ENCODE results near the gene MARCHF4. TPM values are rescaled to one million over a fixed set of nuclear protein-coding genes. Genes with fewer than 3 reads are reported as not detected.

MARCHF4 gene
- total RNA-seq (0.13 TPM in 1 of 2 replicates, not detected in the other), polyA plus RNA-seq (0.28 TPM in 1 of 2 replicates, not detected in the other)

GRCh38 chr2:216371721-216372702 is at the start of gene MARCHF4:
TSS of gene MARCHF4 (minus strand) at chr2:216372483. CDS start at chr2:216370260, 2,223 bp downstream.
- Histone ChIP-seq H3K27me3 (peaks cover 68% of the 10 kb centered on the region), H3K4me3 (no peak within 1 kb of the TSS), H3K4me2 (peak within 1 kb of the TSS; percentile 82), H3K36me3 (replicated peaks; ENCODE audit: insufficient read depth, low read depth) (no peaks in the 10 kb centered on the region), H3K27ac (no peak within 1 kb of the TSS), H3K79me2 (no peaks in the 10 kb centered on the region), H3K9me3 (ENCODE audit: low read depth) (no peaks in the 10 kb centered on the region), H4K20me1 (ENCODE audit: insufficient read depth, poor library complexity, severe bottlenecking) (no peaks in the 10 kb centered on the region), H3K4me1 (ENCODE audit: insufficient read depth) (peaks cover 8% of the 10 kb centered on the region), H2AFZ (no peak within 1 kb of the TSS), H3K9me2 (replicated peaks; ENCODE audit: insufficient read depth) (no peaks in the 10 kb centered on the region)
- DNase-seq (ENCODE audit: low spot score): peak; percentile 85
- TF ChIP-seq EZH2phosphoT487 (IDR thresholded peaks at IDR 0.05; ENCODE audit: low read depth, severe bottlenecking, unreplicated experiment): no peak
- TF ChIP-seq EZH2 (IDR thresholded peaks at IDR 0.05; ENCODE audit: borderline replicate concordance): peak; percentile 72
- WGBS (ENCODE audit: low lambda C conversion rate, missing lambda C conversion rate): 2% methylated on average over 44 of the region's 60 CpGs

GRCh38 chr2:216420367-216421101 is 48.3 kb upstream of the MARCHF4 start:
- no peak overlapping the region for H2AFZ ChIP-seq
- H3K9me2 ChIP-seq (replicated peaks; ENCODE audit: insufficient read depth): no peaks in the 10 kb centered on the region
- WGBS (ENCODE audit: low lambda C conversion rate, missing lambda C conversion rate): 85% methylated on average over 9 of the region's 9 CpGs
- no peaks in the 10 kb centered on the region for H3K27me3 ChIP-seq
- H3K79me2 ChIP-seq: no peaks in the 10 kb centered on the region
- H3K36me3 ChIP-seq (replicated peaks; ENCODE audit: insufficient read depth, low read depth): no peaks in the 10 kb centered on the region
- no peak for TF ChIP-seq EZH2 (IDR thresholded peaks at IDR 0.05; ENCODE audit: borderline replicate concordance)
- no peaks in the 10 kb centered on the region for H4K20me1 ChIP-seq (ENCODE audit: insufficient read depth, poor library complexity, severe bottlenecking)
- no peak overlapping the region for H3K4me2 ChIP-seq
- no peak for DNase-seq (ENCODE audit: low spot score)
- no peaks in the 10 kb centered on the region for H3K4me1 ChIP-seq (ENCODE audit: insufficient read depth)
- H3K27ac ChIP-seq: no peak overlapping the region
- no peak overlapping the region for H3K4me3 ChIP-seq
- no peaks in the 10 kb centered on the region for H3K9me3 ChIP-seq (ENCODE audit: low read depth)

GRCh38 chr2:216418981-216419380 is 46.7 kb upstream of the MARCHF4 start:
- no peak for DNase-seq (ENCODE audit: low spot score)
- Histone ChIP-seq H3K27me3 (no peaks in the 10 kb centered on the region), H3K79me2 (peaks cover under 1% of the 10 kb centered on the region), H3K9me2 (replicated peaks; ENCODE audit: insufficient read depth) (no peaks in the 10 kb centered on the region), H3K9me3 (ENCODE audit: low read depth) (no peaks in the 10 kb centered on the region), H4K20me1 (ENCODE audit: insufficient read depth, poor library complexity, severe bottlenecking) (no peaks in the 10 kb centered on the region), H3K27ac (no peak overlapping the region), H3K4me3 (no peak overlapping the region), H3K4me2 (no peak overlapping the region), H3K4me1 (ENCODE audit: insufficient read depth) (no peaks in the 10 kb centered on the region), H3K36me3 (replicated peaks; ENCODE audit: insufficient read depth, low read depth) (no peaks in the 10 kb centered on the region), H2AFZ (no peak overlapping the region)
- 97% methylated on average over 1 of the region's 1 CpG for WGBS (ENCODE audit: low lambda C conversion rate, missing lambda C conversion rate)
- no peak for TF ChIP-seq CTCF (IDR thresholded peaks at IDR 0.05; ENCODE audit: poor library complexity)
- no peak for TF ChIP-seq EZH2 (IDR thresholded peaks at IDR 0.05; ENCODE audit: borderline replicate concordance)
- TF ChIP-seq EZH2phosphoT487 (IDR thresholded peaks at IDR 0.05; ENCODE audit: low read depth, severe bottlenecking, unreplicated experiment): no peak

- WGBS (ENCODE audit: low lambda C conversion rate, missing lambda C conversion rate): 90% methylated on average over 6 of the region's 6 CpGs
- H3K4me3 ChIP-seq: no peak overlapping the region
These were observed 44.5 kb upstream of the MARCHF4 start for GRCh38 chr2:216416571-216417307.

More at GRCh38 chr2:216416571-216417307, 44.5 kb upstream of the MARCHF4 start:
- no peaks in the 10 kb centered on the region for H3K9me2 ChIP-seq (replicated peaks; ENCODE audit: insufficient read depth)
- H3K79me2 ChIP-seq: peaks cover 13% of the 10 kb centered on the region
- H3K27me3 ChIP-seq: no peaks in the 10 kb centered on the region
- DNase-seq (ENCODE audit: low spot score): no peak
- no peaks in the 10 kb centered on the region for H3K36me3 ChIP-seq (replicated peaks; ENCODE audit: insufficient read depth, low read depth)
- H3K27ac ChIP-seq: no peak overlapping the region
- H3K4me2 ChIP-seq: no peak overlapping the region
- no peaks in the 10 kb centered on the region for H3K4me1 ChIP-seq (ENCODE audit: insufficient read depth)
- H4K20me1 ChIP-seq (ENCODE audit: insufficient read depth, poor library complexity, severe bottlenecking): no peaks in the 10 kb centered on the region
- TF ChIP-seq CTCF (IDR thresholded peaks at IDR 0.05; ENCODE audit: poor library complexity) (no peak), EZH2phosphoT487 (IDR thresholded peaks at IDR 0.05; ENCODE audit: low read depth, severe bottlenecking, unreplicated experiment) (no peak), EZH2 (IDR thresholded peaks at IDR 0.05; ENCODE audit: borderline replicate concordance) (no peak)
- no peaks in the 10 kb centered on the region for H3K9me3 ChIP-seq (ENCODE audit: low read depth)
- no peak overlapping the region for H2AFZ ChIP-seq

All from hepatocyte (in vitro differentiated cells).